HCT116 (cell line): Measurements from ENCODE around the gene CCDC14. TPM values are rescaled to one million over a fixed set of nuclear protein-coding genes. Genes with fewer than 3 reads are reported as not detected.

ENCODE experiments used
- ATAC-seq: fragments of 200-7000 bp; cut with Tn5 transposase; 2 replicates; pipeline ENCODE4 v1.9.1; 2020; ENCODE audit warnings: mild to moderate bottlenecking, moderate library complexity
- BruUV-seq: library from RNA; stranded (reverse); fragments of 400-500 nt; replicated peaks from 2 replicates; lab custom pipeline; 2021; lab: Mats Ljungman, UMichigan
- CTCF ChIA-PET: fragments of 300-600 bp; sonication (Branson Sonifier 250); formaldehyde crosslinking; loops from one replicate; lab custom pipeline; 2021; ENCODE audit warnings: antibody characterized with exemption; lab: Charles Lee
- POLR2A ChIA-PET: fragments of 300-600, 350-600 bp; sonication (Branson Sonifier 250); formaldehyde crosslinking; loops from one replicate; lab custom pipeline; 2021; ENCODE audit warnings: antibody characterized with exemption; lab: Charles Lee
- RAD21 ChIA-PET, 2 experiments: fragments of 300-600 bp; sonication (Branson Sonifier 250); formaldehyde crosslinking; loops; one replicate each; lab custom pipeline; 2023; ENCODE audit warnings: low total read pairs in 2 of 2; ENCODE audit not compliant: uncharacterized antibody in 2 of 2, unreplicated experiment in 2 of 2, low non-redundant PET in 1 of 2; lab: Charles Lee
- DNase-seq: peaks from one replicate; pipeline ENCODE4 v3.0.0-alpha.2; 2010; ENCODE audit warnings: low read depth, low spot score
- H2AFZ ChIP-seq: fragments of 200-600 bp; shearing (Covaris generic), sonication (generic); 2 replicates; pipeline ENCODE4 v1.6.1; 2017; ENCODE audit warnings: low read depth, mixed run types, mixed read lengths, antibody characterized with exemption, low read length; ENCODE audit not compliant: poor library complexity, severe bottlenecking
- H3K27ac ChIP-seq: 2 replicates; pipeline ENCODE4 v1.5.1; 2012; ENCODE audit warnings: low read depth, low read length
- H3K27me3 ChIP-seq: fragments of 200-600 bp; sonication (generic); 2 replicates; pipeline ENCODE4 v1.6.1; 2016; ENCODE audit warnings: mixed run types, low read length, mixed read lengths; ENCODE audit not compliant: insufficient read depth
- H3K36me3 ChIP-seq, 2 experiments: fragments of 200-500 bp in 1 of 2; fragments of 200-600 bp in 1 of 2; sonication (Bioruptor generic) in 1 of 2; sonication (generic) in 1 of 2; 2 replicates each; pipeline versions ENCODE4 v1.5.1 to v1.6.1; 2014 to 2016; ENCODE audit warnings: low read length in 2 of 2, inconsistent platforms in 1 of 2, mixed read lengths in 1 of 2, mixed run types in 1 of 2; ENCODE audit not compliant: insufficient read depth in 2 of 2, control insufficient read depth in 1 of 2
- H3K4me1 ChIP-seq, 2 experiments: fragments of 200-600 bp in 1 of 2; sonication (generic) in 1 of 2; 2 replicates each; pipeline versions ENCODE4 v1.5.1 to v1.6.1; 2012 to 2017; ENCODE audit warnings: low read length in 2 of 2, inconsistent platforms in 1 of 2, mild to moderate bottlenecking in 1 of 2, mixed read lengths in 1 of 2, mixed run types in 1 of 2, moderate library complexity in 1 of 2; ENCODE audit not compliant: insufficient read depth in 2 of 2, control insufficient read depth in 1 of 2
- H3K4me2 ChIP-seq: fragments of 200-600 bp; sonication (generic); 2 replicates; pipeline ENCODE4 v1.6.1; 2017; ENCODE audit warnings: mixed run types, low read length, mixed read lengths
- H3K4me3 ChIP-seq, 2 experiments: fragments of 200-600 bp in 1 of 2; sonication (generic) in 1 of 2; replicated peaks in 1 of 2; 2 replicates each; pipeline ENCODE4 v1.5.1; 2011 to 2016; ENCODE audit warnings: low read length in 2 of 2, control low read depth in 1 of 2, low read depth in 1 of 2, mild to moderate bottlenecking in 1 of 2, mixed read lengths in 1 of 2, mixed run types in 1 of 2
- H3K79me2 ChIP-seq: fragments of 200-600 bp; sonication (generic); 2 replicates; pipeline ENCODE4 v1.6.1; 2017; ENCODE audit warnings: mild to moderate bottlenecking, mixed run types, low read length, moderate library complexity, mixed read lengths; ENCODE audit not compliant: insufficient read depth
- H3K9ac ChIP-seq: fragments of 200-600 bp; sonication (generic); 2 replicates; pipeline ENCODE4 v1.6.1; 2016; ENCODE audit warnings: low read length, mixed read lengths
- H3K9me2 ChIP-seq: fragments of 200-600 bp; sonication (generic), shearing (Covaris generic); 2 replicates; pipeline ENCODE4 v1.6.1; 2017; ENCODE audit warnings: mixed run types, mild to moderate bottlenecking, moderate library complexity; ENCODE audit not compliant: insufficient read depth
- H3K9me3 ChIP-seq, 2 experiments: fragments of 200-500 bp in 1 of 2; fragments of 200-600 bp in 1 of 2; sonication (Bioruptor generic) in 1 of 2; sonication (generic) in 1 of 2; 2 replicates each; pipeline ENCODE4 v1.6.1; 2014 to 2017; ENCODE audit warnings: low read length in 2 of 2, mixed read lengths in 2 of 2, inconsistent platforms in 1 of 2, low read depth in 1 of 2, mild to moderate bottlenecking in 1 of 2, mixed run types in 1 of 2, moderate library complexity in 1 of 2; ENCODE audit not compliant: control insufficient read depth in 1 of 2, insufficient read depth in 1 of 2
- H4K20me1 ChIP-seq: fragments of 200-600 bp; sonication (generic), shearing (Covaris generic); 2 replicates; pipeline ENCODE4 v1.6.1; 2017; ENCODE audit warnings: mixed run types, mild to moderate bottlenecking, moderate library complexity; ENCODE audit not compliant: insufficient read depth
- ATF3 ChIP-seq: IDR thresholded peaks from 2 replicates; pipeline ENCODE4 v1.6.1; 2012
- CBX3 ChIP-seq: IDR thresholded peaks from 2 replicates; pipeline ENCODE4 v1.6.1; 2012; ENCODE audit warnings: low read depth
- CEBPB ChIP-seq: IDR thresholded peaks from 2 replicates; pipeline ENCODE4 v1.6.1; 2012; ENCODE audit warnings: low read depth
- CTCF ChIP-seq, 3 experiments: fragments of 200-600 bp in 1 of 3; sonication (generic) in 1 of 3; IDR thresholded peaks in 2 of 3; conservative IDR thresholded peaks in 1 of 3; 2 replicates each; pipeline ENCODE4 v1.5.1; 2012 to 2017; ENCODE audit warnings: low read depth in 2 of 3, low read length in 2 of 3, antibody characterized with exemption in 1 of 3, borderline replicate concordance in 1 of 3, control low read depth in 1 of 3, mild to moderate bottlenecking in 1 of 3, mixed read lengths in 1 of 3, mixed run types in 1 of 3, moderate library complexity in 1 of 3; ENCODE audit not compliant: insufficient read depth in 1 of 3
- EGR1 ChIP-seq: IDR thresholded peaks from 2 replicates; pipeline ENCODE4 v1.6.1; 2012; ENCODE audit warnings: low read depth
- ELF1 ChIP-seq: IDR thresholded peaks from 2 replicates; pipeline ENCODE4 v1.6.1; 2012; ENCODE audit warnings: low read depth, borderline replicate concordance
- EZH2 ChIP-seq: fragments of 200-600 bp; sonication (generic); IDR thresholded peaks from 2 replicates; pipeline ENCODE4 v1.6.1; 2017; ENCODE audit warnings: antibody characterized with exemption, mixed run types
- EZH2phosphoT487 ChIP-seq: fragments of 200-600 bp; IDR thresholded peaks from 2 replicates; pipeline ENCODE4 v1.6.1; 2018; ENCODE audit warnings: antibody characterized with exemption, borderline replicate concordance
- POLR2A ChIP-seq: IDR thresholded peaks from 2 replicates; pipeline ENCODE4 v1.7.0; 2011; ENCODE audit warnings: borderline replicate concordance; ENCODE audit not compliant: insufficient read depth, insufficient read length; ENCODE audit errors: extremely low read depth
- POLR2AphosphoS5 ChIP-seq: IDR thresholded peaks from 2 replicates; pipeline ENCODE4 v1.6.1; 2011; ENCODE audit warnings: mild to moderate bottlenecking, low read depth, low read length, moderate library complexity
- SP1 ChIP-seq: IDR thresholded peaks from 2 replicates; pipeline ENCODE4 v1.6.1; 2012; ENCODE audit warnings: low read depth
- TCF7L2 ChIP-seq: IDR thresholded peaks from 2 replicates; pipeline ENCODE4 v1.7.0; 2011; ENCODE audit warnings: borderline replicate concordance, inconsistent platforms; ENCODE audit not compliant: insufficient read depth, insufficient read length; ENCODE audit errors: extremely low read depth
- YY1 ChIP-seq: IDR thresholded peaks from 2 replicates; pipeline ENCODE4 v1.6.1; 2011; ENCODE audit warnings: low read length, low read depth, moderate library complexity, mild to moderate bottlenecking; ENCODE audit not compliant: insufficient replicate concordance; ENCODE audit errors: extremely low read depth
- ZBTB33 ChIP-seq: IDR thresholded peaks from 2 replicates; pipeline ENCODE4 v1.6.1; 2011; ENCODE audit warnings: mild to moderate bottlenecking, low read length, moderate library complexity; ENCODE audit not compliant: insufficient replicate concordance; ENCODE audit errors: extremely low read depth
- ZFX ChIP-seq: fragments of 450-650 bp; IDR thresholded peaks from 2 replicates; pipeline ENCODE4 v1.6.1; 2017
- intact Hi-C: fragments of 100-400 bp; cut with micrococcal nuclease; formaldehyde crosslinking; loops from 2 replicates; pipeline ENCODE4 v1.10.0; 2022
- total RNA-seq: library from RNA; stranded (reverse); gene quantifications from one replicate; pipeline ENCODE4 v1.2.1, GENCODE V29; 2021; ENCODE audit not compliant: unreplicated experiment

CCDC14 gene
- total RNA-seq, 1 experiment from 2014 or later = 54.5 TPM

DNA sequence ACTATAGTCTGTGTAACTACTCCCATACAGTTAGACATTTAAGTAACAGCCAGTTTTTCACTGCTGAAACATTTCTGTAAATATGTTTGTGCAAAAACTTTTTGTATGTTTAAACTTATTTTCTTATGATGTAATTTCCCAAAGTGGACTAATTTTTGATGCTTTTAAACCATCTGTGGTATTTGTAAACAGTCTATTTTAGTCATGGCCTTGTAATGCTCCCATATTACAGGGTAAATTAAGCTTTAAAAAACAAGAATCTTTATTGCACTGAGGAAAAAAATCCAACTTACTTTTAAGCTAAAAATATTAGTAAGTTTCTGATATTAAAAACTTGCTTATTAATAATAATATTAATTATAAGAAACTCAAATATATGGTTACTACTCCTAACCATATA, 13.5 kb downstream of the CCDC14 start:
- ATAC-seq (no peak), DNase-seq (no peak)
- no peaks in the 10 kb centered on the region for H3K4me1 ChIP-seq
- H4K20me1 ChIP-seq = no peaks in the 10 kb centered on the region
- RAD21 ChIA-PET = no interaction called here
- H3K9ac ChIP-seq = no peak overlapping the region
- H3K9me2 ChIP-seq = no peaks in the 10 kb centered on the region
- H3K4me2 ChIP-seq = no peak overlapping the region
- peaks cover 32 to 42% of the 10 kb centered on the region in 2 experiments; a peak in 3 of 4 replicates for H3K36me3 ChIP-seq
- POLR2A ChIA-PET = no interaction called here
- intact Hi-C loops = no loop called here
- no peaks in the 10 kb centered on the region for H3K79me2 ChIP-seq
- CTCF ChIA-PET = no interaction called here
- TF ChIP-seq POLR2A (no peak), EZH2phosphoT487 (no peak), ZBTB33 (no peak), CEBPB (no peak), YY1 (no peak), CTCF (IDR thresholded peaks at IDR 0.05 in 2 of 3, conservative IDR thresholded peaks at IDR 0.05 in 1 of 3; ENCODE audit: borderline replicate concordance in 1 of 3, insufficient read depth in 1 of 3, low read depth in 2 of 3, low read length in 2 of 3) (no peak), EZH2 (no peak), EGR1 (no peak), ATF3 (no peak), ZFX (no peak), TCF7L2 (no peak), CBX3 (no peak), SP1 (no peak), ELF1 (no peak), POLR2AphosphoS5 (no peak)
- H3K4me3 ChIP-seq = no peak overlapping the region
- no peak overlapping the region for H3K27ac ChIP-seq
- H3K27me3 ChIP-seq = no peaks in the 10 kb centered on the region
- no TSS peak for BruUV-seq
- no peaks in the 10 kb centered on the region for H3K9me3 ChIP-seq
- H2AFZ ChIP-seq = no peak overlapping the region
